Activated naive CD8-positive, alpha-beta T cell treated with anti-CD3 and anti-CD28 coated beads for 36 hours (primary cell): Measurements from ENCODE around the gene ANO1. TPM values are rescaled to one million over a fixed set of nuclear protein-coding genes. Genes with fewer than 3 reads are reported as not detected.

Experiments used
- DNase-seq: peaks from one replicate; pipeline ENCODE4 v3.0.0; 2021
- H3K27ac Mint-ChIP-seq: one replicate; pipeline ENCODE4 v1.8.0; 2022; ENCODE audit warnings: mild to moderate bottlenecking, moderate library complexity, mixed read lengths
- H3K27me3 Mint-ChIP-seq: one replicate; pipeline ENCODE4 v1.8.0; 2022; ENCODE audit warnings: mild to moderate bottlenecking, mixed read lengths
- H3K36me3 Mint-ChIP-seq: one replicate; pipeline ENCODE4 v1.8.0; 2021; ENCODE audit warnings: mild to moderate bottlenecking, mixed read lengths
- H3K4me1 Mint-ChIP-seq: one replicate; pipeline ENCODE4 v1.8.0; 2021; ENCODE audit warnings: mixed read lengths
- H3K4me3 Mint-ChIP-seq: one replicate; pipeline ENCODE4 v1.8.0; 2022; ENCODE audit warnings: mild to moderate bottlenecking, moderate library complexity, mixed read lengths
- H3K9me3 Mint-ChIP-seq: one replicate; pipeline ENCODE4 v1.8.0; 2022; ENCODE audit warnings: mixed read lengths
- total RNA-seq, 2 experiments: library from RNA; stranded (reverse); gene quantifications; one replicate each; pipeline ENCODE4 v1.2.3, GENCODE V29; 2021

Gene ANO1
- total RNA-seq, 2 experiments from 2014 or later = not detected

DNA sequence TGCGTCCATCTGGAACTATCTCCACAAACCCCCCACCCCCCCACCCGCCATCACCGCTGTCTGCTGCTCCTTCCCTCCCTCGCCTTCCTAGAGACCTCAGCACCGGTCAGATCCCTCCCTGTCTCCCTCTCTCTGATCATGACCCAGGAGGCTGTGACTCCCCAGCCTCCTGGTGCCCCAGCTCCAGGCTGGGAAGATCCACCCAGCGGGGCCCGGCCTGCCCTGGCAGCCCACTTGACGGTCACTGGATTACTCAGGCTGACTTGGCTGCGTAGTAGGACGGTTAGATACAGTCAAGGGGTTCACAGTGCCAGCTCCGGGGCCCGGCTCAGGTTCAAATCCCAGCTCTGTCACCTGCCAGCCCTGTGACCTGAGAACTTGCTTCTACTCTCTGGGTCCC is 59.3 kb downstream of the ANO1 start:
- H3K4me3 Mint-ChIP-seq = no peak overlapping the region
- no peaks in the 10 kb centered on the region for H3K36me3 Mint-ChIP-seq
- H3K27me3 Mint-ChIP-seq = peaks cover 26% of the 10 kb centered on the region
- peaks cover 6% of the 10 kb centered on the region for H3K4me1 Mint-ChIP-seq
- no peaks in the 10 kb centered on the region for H3K9me3 Mint-ChIP-seq
- no peak for DNase-seq
- H3K27ac Mint-ChIP-seq = no peak overlapping the region

DNA sequence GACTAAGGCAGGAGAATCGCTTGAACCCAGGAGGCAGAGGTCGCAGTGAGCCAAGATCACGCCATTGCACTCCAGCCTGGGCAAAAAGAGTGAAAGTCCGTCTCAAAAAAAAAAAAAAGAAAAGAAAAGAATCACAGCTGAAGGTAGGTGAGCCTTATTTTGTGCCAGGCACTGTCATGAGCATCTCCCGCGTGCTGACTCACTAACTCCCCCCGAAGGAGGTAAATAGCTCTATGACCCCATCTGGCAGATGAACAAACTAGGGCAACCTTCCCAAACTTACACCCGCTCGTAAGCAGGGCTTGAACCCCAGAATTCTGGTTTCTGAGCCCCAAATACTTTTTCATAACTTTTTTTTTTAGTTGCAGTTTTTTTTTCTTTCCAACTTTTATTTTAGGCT is 60.3 kb downstream of the ANO1 start:
- peaks cover 6% of the 10 kb centered on the region for H3K4me1 Mint-ChIP-seq
- H3K4me3 Mint-ChIP-seq = no peak overlapping the region
- no peak for DNase-seq
- H3K9me3 Mint-ChIP-seq = no peaks in the 10 kb centered on the region
- no peaks in the 10 kb centered on the region for H3K36me3 Mint-ChIP-seq
- H3K27ac Mint-ChIP-seq = no peak overlapping the region
- H3K27me3 Mint-ChIP-seq = peaks cover 36% of the 10 kb centered on the region

DNA sequence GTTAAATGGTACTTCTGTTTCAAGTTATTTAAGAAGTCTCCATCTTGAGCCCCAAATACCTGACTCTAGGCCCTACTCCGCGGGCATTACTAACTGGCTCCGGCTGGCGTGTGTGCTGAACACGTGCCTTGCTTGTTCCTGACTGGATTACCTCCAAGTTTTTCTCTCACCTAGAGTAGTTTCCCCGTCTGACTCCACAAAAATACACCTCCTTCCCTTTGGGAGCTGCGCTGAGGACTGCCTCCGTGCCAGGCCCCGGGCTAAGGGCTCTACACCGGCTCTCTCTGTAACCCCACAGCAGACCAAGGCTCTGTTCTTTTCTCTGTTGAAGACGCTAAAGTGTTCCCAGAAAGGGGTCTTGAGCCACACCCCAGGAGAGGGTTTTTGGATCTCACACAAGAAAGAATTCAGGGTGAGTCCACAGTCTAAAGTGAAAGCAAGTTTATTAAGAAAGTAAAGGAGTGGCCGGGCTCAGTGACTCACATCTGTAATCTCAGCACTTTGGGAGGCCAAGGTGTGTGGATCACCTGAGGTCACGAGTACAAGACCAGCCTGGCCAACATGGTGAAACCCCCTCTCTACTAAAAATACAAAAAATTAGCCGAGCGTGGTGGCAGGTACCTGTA is 61.8 kb downstream of the ANO1 start:
- Mint-ChIP-seq H3K9me3 (no peaks in the 10 kb centered on the region), H3K4me3 (no peak overlapping the region), H3K4me1 (peaks cover 6% of the 10 kb centered on the region), H3K27me3 (peaks cover 45% of the 10 kb centered on the region), H3K27ac (no peak overlapping the region), H3K36me3 (no peaks in the 10 kb centered on the region)
- no peak for DNase-seq

DNA sequence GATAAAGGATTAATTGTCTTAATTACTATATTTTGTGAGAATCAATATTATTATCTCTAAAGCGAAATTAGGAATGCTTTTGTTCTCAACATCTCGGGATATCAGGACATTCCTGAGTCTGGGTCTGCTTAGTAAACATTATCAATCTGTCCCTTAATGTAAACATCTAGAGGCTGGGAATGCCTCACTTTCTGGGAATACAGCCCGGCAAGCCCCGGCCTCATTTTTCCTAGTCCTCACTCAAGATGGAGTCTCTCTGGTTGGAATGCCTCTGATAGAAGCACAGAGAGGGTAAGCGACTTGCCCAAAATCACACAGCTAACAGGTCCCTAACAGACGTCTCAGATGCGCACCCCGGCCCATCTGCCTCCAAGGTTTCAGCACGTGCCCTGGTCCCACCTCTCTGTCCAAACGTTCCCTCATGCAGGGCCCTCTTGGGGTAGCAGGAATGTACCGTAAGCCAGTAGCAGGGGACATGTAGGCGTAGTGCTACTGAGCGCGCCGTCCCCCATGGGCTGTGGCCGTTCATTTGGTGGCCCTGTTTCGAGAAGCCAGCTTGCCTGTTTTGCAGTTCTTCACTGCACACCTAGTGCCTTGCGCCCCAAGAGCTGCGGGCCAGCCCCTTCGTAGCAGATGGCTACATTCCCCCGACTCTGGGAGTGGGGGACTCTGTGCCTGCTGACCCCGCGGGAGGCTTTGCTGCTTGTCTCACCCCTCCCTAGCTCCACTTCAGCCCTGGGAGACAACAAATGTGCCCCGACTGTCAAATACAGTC is 62.8 kb downstream of the ANO1 start:
- H3K4me1 Mint-ChIP-seq = peaks cover 6% of the 10 kb centered on the region
- H3K36me3 Mint-ChIP-seq = no peaks in the 10 kb centered on the region
- no peak overlapping the region for H3K4me3 Mint-ChIP-seq
- H3K27ac Mint-ChIP-seq = no peak overlapping the region
- DNase-seq = no peak
- peaks cover 48% of the 10 kb centered on the region for H3K27me3 Mint-ChIP-seq
- no peaks in the 10 kb centered on the region for H3K9me3 Mint-ChIP-seq

DNA sequence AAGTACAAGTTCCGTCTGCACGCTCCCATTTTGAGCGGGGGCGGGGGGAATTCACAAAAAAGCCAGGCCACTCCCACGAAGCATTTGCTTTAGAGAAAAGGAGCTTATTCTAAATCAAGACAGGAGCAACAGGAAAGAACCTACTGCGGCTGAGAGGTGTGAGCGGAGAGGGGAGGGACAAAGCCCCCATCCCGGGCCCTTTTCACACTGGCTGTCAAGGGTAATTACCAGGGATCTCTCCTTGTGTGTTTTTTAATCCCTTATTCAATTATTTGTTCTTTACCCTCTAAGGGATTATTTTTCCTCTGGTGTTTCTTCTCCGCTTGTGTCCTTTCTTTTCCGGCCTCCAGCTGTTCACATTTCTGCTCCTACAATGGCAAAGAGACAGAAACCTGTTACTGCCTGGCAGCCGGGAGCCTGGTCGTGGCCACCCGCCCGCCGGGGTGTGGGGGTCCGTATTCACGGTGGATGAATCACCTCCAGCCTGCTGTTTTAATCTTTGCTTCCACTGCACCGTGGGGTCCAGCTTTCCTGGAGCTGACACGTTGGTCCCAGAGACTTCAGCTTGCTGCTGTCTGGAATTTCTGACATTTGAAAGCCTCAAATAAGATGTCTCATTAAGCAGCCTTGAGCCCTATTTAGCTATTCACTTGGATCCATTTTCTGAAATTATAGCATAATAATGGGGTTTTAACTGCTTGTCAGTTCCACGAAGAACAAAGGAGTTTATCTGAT is 63.5 kb downstream of the ANO1 start:
- Mint-ChIP-seq H3K4me1 (peaks cover 6% of the 10 kb centered on the region), H3K4me3 (no peak overlapping the region), H3K36me3 (no peaks in the 10 kb centered on the region), H3K27ac (no peak overlapping the region), H3K9me3 (no peaks in the 10 kb centered on the region), H3K27me3 (peaks cover 55% of the 10 kb centered on the region)
- DNase-seq = peak; percentile 17

DNA sequence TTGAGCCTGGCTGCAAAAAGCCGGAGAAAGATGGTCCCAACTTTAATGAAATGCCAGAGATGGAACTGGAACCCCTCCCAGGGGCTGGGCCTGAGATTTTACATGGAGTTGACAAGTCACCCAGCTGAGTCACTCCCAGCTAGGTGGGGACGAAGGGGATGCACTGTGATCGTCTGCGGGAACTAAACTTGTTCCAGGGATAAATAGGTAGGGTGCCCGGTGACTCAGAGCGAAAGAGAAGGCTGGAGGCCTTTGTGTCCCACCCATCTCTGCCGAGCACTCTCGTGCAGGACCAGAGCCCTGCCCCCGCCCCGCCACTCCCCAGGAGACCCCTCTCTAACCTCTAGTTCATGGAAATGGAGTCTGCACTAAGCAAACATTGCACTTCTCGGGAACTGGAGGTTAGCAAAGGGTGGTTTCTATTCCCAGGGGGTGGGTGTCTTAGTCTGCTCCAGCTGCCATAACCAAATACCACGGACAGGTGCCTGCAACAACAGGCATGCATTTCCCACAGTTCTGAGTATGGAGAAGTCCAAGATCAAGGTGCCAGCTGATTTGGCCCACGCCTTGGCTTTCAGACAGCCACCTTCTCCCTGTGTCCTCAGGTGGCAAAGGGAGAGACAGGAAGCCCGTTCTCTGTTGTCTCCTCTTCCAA is 64.2 kb downstream of the ANO1 start:
- Mint-ChIP-seq H3K4me3 (no peak overlapping the region), H3K27ac (no peak overlapping the region), H3K9me3 (no peaks in the 10 kb centered on the region), H3K27me3 (peaks cover 59% of the 10 kb centered on the region), H3K36me3 (no peaks in the 10 kb centered on the region), H3K4me1 (peaks cover 6% of the 10 kb centered on the region)
- DNase-seq = no peak

DNA sequence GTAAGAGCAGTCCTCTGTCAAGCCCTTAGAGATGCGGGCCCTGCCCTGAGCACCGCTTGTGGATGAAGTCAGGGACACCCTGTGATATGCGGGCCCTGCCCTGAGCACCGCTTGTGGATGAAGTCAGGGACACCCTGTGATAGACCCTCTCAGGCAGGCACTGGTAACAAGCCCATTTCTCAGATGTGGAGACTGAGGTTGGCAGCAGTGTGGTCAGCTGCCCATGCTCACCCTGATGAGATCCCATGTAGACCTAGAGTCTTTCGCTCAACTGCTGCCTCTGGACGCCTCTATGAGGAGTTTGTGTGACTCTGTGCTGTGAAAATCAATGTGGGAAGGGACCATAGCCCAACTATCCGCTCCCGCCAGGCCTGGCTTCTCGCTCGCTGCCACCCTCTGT is 66.1 kb downstream of the ANO1 start:
- Mint-ChIP-seq H3K9me3 (no peaks in the 10 kb centered on the region), H3K27me3 (peaks cover 62% of the 10 kb centered on the region), H3K27ac (no peak overlapping the region), H3K36me3 (no peaks in the 10 kb centered on the region), H3K4me1 (peaks cover 6% of the 10 kb centered on the region), H3K4me3 (no peak overlapping the region)
- no peak for DNase-seq

DNA sequence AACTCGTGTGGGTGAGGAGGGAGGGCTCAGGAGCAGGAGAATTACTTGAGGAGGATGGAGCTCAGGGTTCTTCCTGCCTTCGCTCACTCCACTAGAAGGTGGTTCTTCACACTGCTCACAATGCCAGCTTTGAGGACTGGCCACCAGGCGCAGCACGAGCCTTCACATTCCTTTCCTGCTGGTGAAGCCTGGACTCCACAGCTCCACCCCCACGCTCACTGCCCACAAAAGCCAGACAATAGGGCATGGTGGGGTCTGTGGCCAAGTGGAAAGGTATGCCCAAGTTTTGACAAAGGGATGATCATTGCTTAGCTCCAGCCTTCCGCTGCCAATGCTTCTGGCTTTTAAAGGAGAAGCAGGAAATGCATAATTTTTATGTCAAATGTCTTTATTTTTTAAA is 67.0 kb downstream of the ANO1 start:
- peaks cover 6% of the 10 kb centered on the region for H3K4me1 Mint-ChIP-seq
- DNase-seq = no peak
- H3K4me3 Mint-ChIP-seq = no peak overlapping the region
- H3K27me3 Mint-ChIP-seq = peaks cover 59% of the 10 kb centered on the region
- no peak overlapping the region for H3K27ac Mint-ChIP-seq
- H3K9me3 Mint-ChIP-seq = no peaks in the 10 kb centered on the region
- no peaks in the 10 kb centered on the region for H3K36me3 Mint-ChIP-seq

DNA sequence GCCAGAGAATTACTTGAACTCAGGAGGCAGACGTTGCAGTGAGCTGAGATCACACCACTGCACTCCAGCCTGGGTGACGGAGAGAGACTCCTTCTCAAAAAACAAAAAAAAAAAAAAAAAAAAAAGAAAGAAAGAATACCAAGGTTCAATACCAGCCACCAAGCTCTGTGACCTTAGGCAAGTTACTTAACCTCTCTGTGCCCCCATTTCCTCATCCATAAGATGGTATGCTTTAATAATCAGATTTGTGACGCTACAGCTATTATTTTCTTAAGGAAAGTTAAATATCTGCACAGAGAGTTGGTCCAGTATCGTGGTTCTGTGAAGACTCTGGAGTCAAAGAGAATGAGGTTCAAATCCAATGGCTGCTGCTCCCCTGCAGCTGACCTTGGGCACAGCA is 67.7 kb downstream of the ANO1 start:
- DNase-seq = no peak
- Mint-ChIP-seq H3K36me3 (no peaks in the 10 kb centered on the region), H3K9me3 (no peaks in the 10 kb centered on the region), H3K4me3 (no peak overlapping the region), H3K27me3 (peaks cover 52% of the 10 kb centered on the region), H3K27ac (no peak overlapping the region), H3K4me1 (peaks cover 6% of the 10 kb centered on the region)

DNA sequence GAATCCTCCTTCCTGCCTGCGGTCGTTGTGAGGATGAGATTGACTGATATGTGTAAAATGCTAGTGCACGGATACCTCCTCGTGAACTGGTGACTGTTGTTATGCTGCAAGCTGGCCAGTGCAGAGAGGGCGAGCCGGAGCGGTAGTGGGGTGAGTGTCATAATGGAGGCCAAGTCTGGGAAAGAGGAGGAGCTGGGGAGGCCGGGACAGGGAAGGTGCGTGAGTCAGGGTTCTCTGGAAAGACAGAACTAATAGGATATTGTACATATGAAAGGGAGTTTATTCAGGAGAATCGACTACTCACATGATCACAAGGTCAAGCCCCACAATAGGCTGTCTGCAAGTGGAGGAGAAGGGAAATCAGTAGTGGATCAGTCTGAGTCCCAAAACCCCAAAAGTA is 68.2 kb downstream of the ANO1 start:
- Mint-ChIP-seq H3K27ac (no peak overlapping the region), H3K4me1 (peaks cover 4% of the 10 kb centered on the region), H3K27me3 (peaks cover 47% of the 10 kb centered on the region), H3K9me3 (no peaks in the 10 kb centered on the region), H3K4me3 (no peak overlapping the region), H3K36me3 (no peaks in the 10 kb centered on the region)
- no peak for DNase-seq

DNA sequence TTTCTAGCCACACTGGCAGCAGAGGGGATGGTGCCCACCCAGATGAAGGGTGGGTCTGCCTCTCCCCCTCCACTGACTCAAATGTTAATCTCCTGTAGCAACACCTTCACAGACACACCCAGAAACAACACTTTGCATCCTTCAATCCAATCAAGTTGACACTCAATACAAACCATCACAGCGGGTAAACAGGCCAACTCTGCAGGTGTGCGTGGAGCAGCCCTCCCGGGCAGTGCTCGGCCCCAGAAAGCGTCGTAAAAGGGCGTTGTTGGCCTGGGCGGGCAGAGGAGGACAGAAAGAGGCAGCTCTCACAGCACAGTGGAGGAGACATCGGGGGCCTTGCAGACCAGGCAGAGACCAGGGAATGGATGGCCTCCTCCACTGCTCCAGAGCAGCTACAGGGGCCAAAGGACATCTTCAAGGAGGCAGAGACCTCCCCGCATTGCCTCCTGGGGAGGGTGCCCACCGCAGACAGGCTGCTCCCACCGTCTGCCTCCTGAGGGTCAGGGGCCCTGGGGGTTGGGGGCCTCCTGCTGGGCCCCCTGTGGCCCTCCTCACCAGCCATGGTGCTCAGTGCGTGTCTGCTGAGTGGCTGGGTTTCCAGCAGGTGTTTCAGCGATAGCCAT is 68.9 kb downstream of the ANO1 start:
- Mint-ChIP-seq H3K4me3 (no peak overlapping the region), H3K4me1 (no peaks in the 10 kb centered on the region), H3K36me3 (no peaks in the 10 kb centered on the region), H3K9me3 (no peaks in the 10 kb centered on the region), H3K27ac (no peak overlapping the region), H3K27me3 (peaks cover 40% of the 10 kb centered on the region)
- DNase-seq = no peak

DNA sequence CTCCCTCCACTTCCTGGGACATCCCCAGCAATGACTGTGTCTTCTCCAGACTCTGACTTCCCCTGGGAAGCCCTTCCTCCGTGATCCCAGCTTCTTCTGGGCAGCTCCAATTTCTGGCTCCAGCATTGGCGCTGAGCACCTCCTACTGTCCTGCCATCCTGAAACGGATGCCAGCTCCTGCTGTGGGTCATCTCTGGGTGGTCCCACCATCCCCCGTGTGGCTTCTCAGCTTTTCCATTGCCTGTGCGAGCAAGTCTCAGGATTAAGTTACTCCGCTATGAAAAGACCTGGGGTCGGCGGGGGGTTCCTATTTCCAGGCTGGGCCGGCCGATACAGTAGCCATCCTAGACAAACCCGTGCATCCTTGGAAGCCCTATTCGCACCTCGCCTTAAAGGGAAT is 69.6 kb downstream of the ANO1 start:
- Mint-ChIP-seq H3K4me1 (no peaks in the 10 kb centered on the region), H3K27ac (no peak overlapping the region), H3K9me3 (no peaks in the 10 kb centered on the region), H3K27me3 (peaks cover 33% of the 10 kb centered on the region), H3K36me3 (no peaks in the 10 kb centered on the region), H3K4me3 (no peak overlapping the region)
- DNase-seq = no peak

DNA sequence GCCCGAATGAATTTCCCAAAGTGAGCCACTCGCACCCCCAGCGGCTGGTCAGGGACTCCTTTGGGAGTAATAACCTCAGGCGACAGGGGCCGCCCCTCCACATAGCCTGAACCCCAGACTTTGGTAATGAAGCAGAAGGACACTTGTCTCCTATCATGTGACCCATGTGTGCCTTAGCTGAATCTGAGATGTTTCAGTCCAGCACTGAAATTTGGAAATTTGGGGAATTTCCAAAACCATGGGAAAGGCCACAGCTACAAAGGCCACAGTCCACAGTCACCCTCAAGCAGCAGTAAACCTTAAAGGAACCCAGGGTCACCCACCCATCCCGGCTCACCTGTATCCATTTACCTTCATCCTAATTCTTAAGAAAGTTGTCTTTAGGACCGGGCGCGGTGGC is 73.6 kb downstream of the ANO1 start:
- H3K4me1 Mint-ChIP-seq = no peaks in the 10 kb centered on the region
- no peak for DNase-seq
- H3K27ac Mint-ChIP-seq = no peak overlapping the region
- H3K4me3 Mint-ChIP-seq = no peak overlapping the region
- no peaks in the 10 kb centered on the region for H3K9me3 Mint-ChIP-seq
- peaks cover 7% of the 10 kb centered on the region for H3K27me3 Mint-ChIP-seq
- no peaks in the 10 kb centered on the region for H3K36me3 Mint-ChIP-seq

DNA sequence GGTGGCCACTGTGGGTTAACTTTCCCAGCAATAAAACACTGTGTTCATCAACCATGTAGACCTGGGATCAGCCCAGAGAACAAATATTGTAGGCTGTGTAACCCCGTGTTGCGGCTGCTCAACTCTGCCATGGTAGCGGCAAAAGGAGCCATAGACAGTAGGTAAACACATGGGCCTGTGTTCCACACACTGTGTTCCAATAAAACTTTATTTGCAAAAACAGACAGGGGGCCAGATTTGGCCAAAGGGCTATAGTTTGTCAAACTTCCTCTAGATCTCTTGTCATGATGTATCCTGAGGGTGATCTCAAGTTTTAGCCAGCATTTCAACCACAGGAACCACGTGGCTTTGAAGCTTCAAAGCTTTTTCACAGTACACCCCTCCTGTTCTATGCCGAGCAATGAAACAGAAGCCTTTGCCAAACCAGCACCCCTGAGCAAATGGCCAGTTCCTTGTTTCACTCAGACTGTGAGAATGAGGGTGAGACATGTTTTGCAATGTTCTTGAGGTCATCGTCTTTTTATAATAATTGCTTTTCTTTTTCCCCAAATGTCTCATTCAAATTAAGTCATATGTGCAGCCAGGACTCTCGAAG is 75.1 kb downstream of the ANO1 start:
- Mint-ChIP-seq H3K27ac (no peak overlapping the region), H3K36me3 (no peaks in the 10 kb centered on the region), H3K4me3 (no peak overlapping the region), H3K4me1 (no peaks in the 10 kb centered on the region), H3K9me3 (no peaks in the 10 kb centered on the region), H3K27me3 (peaks cover 3% of the 10 kb centered on the region)
- no peak for DNase-seq
